NK-92 (cell line): ENCODE results near the gene MYO1B.

Experiments used
- DNase-seq: peaks from one replicate; lab custom pipeline; 2025; ENCODE audit not compliant: unreplicated experiment; lab: John Stamatoyannopoulos, UW

MYO1B gene

GRCh38 chr2:191357678-191358077 lies 112.5 kb downstream of the MYO1B start:
- DNase-seq, result no peak

GRCh38 chr2:191358325-191359025 lies 113.3 kb downstream of the MYO1B start:
- DNase-seq, result no peak

- no peak for DNase-seq
Observed at GRCh38 chr2:191359133-191359532, 113.9 kb downstream of the MYO1B start.

- DNase-seq, result no peak
Observed at GRCh38 chr2:191360918-191361317, 115.7 kb downstream of the MYO1B start.

- DNase-seq, result no peak
Observed at GRCh38 chr2:191362841-191363240, 117.6 kb downstream of the MYO1B start.

- no peak for DNase-seq
Observed at GRCh38 chr2:191363267-191363666, 118.1 kb downstream of the MYO1B start.

- DNase-seq, result no peak
Observed at GRCh38 chr2:191365089-191365488, 119.9 kb downstream of the MYO1B start.

- no peak for DNase-seq
Observed at GRCh38 chr2:191366199-191366598, 121.0 kb downstream of the MYO1B start.

GRCh38 chr2:191369034-191369433 lies 123.8 kb downstream of the MYO1B start:
- no peak for DNase-seq

- DNase-seq, result no peak
Observed at GRCh38 chr2:191374366-191374765, 129.2 kb downstream of the MYO1B start.

GRCh38 chr2:191374939-191375338 lies 129.7 kb downstream of the MYO1B start:
- no peak for DNase-seq

GRCh38 chr2:191376981-191377629 lies 131.9 kb downstream of the MYO1B start:
- no peak for DNase-seq

- DNase-seq, result no peak
Observed at GRCh38 chr2:191379375-191379774, 134.2 kb downstream of the MYO1B start.

GRCh38 chr2:191382801-191383200 lies 137.6 kb downstream of the MYO1B start:
- DNase-seq, result no peak

GRCh38 chr2:191383486-191383885 lies 138.3 kb downstream of the MYO1B start:
- DNase-seq, result no peak

- DNase-seq, result no peak
Observed at GRCh38 chr2:191384829-191385228, 139.6 kb downstream of the MYO1B start.

- no peak for DNase-seq
Observed at GRCh38 chr2:191385416-191386160, 140.4 kb downstream of the MYO1B start.

GRCh38 chr2:191386938-191387536 lies 141.8 kb downstream of the MYO1B start:
- no peak for DNase-seq

GRCh38 chr2:191389288-191389687 lies 144.1 kb downstream of the MYO1B start:
- no peak for DNase-seq

- DNase-seq, result no peak
Observed at GRCh38 chr2:191391171-191391570, 146.0 kb downstream of the MYO1B start.

GRCh38 chr2:191394043-191394442 lies 148.8 kb downstream of the MYO1B start:
- DNase-seq, result no peak

- DNase-seq, result no peak
Observed at GRCh38 chr2:191396794-191397193, 151.6 kb downstream of the MYO1B start.
